ENCODE results near the gene ADCY7.
A peak's percentile ranks its signal among the peaks of the same experiment; 100 is the strongest.

Gene ADCY7

DNA sequence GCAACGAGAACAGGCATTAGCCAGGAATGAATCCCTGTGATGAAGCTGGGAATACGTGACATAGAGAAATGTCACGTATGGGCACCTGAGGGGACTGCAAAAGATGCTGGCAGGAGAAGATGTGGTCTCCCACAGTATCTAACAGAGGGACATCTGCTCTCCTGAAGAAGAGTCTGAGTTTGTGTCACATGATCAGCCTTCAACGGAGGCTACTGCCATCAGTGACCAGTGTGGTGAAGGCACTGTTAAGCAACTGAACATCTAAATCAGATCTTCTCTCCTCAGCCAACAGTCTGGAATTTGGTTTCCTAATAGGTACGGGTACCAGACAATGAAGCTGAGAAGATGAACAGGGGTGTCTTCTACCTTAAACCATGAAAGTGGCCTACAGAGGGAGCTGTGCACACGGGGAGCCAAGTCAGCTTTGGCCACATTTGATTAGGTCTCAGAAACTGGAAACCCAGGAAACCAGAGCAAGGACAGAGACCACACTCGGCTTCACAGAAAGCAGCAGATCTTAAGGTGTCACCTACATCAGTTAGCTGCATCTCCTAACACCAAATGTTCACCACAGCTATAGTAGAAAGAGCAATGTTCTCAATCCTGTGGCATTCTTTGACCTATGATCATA, 60.6 kb downstream of the ADCY7 start:
- no peak for DNase-seq (ENCODE audit: low read depth)
- TF ChIP-seq, protein P1, sequence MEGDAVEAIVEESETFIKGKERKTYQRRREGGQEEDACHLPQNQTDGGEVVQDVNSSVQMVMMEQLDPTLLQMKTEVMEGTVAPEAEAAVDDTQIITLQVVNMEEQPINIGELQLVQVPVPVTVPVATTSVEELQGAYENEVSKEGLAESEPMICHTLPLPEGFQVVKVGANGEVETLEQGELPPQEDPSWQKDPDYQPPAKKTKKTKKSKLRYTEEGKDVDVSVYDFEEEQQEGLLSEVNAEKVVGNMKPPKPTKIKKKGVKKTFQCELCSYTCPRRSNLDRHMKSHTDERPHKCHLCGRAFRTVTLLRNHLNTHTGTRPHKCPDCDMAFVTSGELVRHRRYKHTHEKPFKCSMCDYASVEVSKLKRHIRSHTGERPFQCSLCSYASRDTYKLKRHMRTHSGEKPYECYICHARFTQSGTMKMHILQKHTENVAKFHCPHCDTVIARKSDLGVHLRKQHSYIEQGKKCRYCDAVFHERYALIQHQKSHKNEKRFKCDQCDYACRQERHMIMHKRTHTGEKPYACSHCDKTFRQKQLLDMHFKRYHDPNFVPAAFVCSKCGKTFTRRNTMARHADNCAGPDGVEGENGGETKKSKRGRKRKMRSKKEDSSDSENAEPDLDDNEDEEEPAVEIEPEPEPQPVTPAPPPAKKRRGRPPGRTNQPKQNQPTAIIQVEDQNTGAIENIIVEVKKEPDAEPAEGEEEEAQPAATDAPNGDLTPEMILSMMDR (IDR thresholded peaks at IDR 0.05; ENCODE audit: control insufficient read depth, insufficient read depth, low read depth, low read length, missing control alignments): peak; percentile 67
- H3K4me3 ChIP-seq (ENCODE audit: control insufficient read depth, low read depth, low read length): no peak overlapping the region

DNA sequence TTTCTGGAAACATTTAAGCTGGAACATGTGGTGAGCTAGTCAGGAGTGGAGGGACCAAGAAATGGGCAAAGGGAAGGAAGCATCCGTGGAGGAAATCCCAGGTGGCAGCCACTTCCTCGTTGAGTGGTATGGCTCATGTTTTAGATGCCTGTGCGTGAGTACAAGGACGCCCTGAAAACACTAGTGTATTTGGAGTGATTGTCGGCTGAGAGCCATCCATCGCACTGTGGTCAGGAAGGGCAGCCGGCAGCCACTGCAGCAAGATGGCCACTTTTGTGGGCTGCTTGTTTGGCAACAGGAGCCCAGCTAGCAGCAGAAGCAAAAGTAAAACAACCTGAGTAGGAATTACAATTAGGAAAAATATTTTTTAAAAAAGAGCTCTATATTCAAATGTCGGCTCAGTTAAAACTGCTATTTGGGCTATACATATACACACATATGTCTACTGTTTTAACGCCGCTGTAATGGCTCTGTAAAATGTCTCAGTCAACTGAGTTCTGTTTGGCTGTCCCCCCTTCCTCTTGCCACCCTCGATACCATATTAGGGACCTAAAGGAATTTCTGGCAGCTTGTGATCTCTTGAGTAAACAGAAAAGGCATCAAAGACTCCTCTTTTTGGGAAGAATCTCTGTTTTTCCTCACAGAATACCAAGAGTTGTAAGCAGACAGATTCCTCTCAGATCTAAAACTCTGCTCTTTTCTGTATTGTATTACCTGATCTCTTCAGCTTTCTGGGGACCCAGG, 63.3 kb downstream of the ADCY7 start:
- H3K4me3 ChIP-seq (ENCODE audit: control insufficient read depth, low read depth, low read length): no peak overlapping the region
- TF ChIP-seq, protein P1 (IDR thresholded peaks at IDR 0.05; ENCODE audit: control insufficient read depth, insufficient read depth, low read depth, low read length, missing control alignments): no peak
- no peak for DNase-seq (ENCODE audit: low read depth)

DNA sequence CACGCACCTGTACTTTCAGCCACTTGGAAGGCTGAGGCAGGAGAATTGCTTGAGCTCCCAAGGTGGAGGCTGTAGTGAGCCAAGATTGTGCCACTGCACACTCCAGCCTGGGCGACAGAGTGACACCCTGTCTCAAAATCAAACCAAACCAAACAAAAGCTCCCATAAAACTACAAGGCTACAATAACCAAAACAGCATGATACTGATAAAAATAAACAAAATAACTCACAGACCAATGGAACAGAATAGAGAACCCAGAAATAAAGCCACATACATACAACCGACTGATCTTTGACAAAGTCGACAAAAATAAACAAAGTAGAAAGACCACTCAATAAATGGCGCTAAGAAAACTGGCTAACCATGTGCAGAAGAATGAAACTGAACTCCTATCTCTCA, 65.2 kb downstream of the ADCY7 start:
- H3K4me3 ChIP-seq (ENCODE audit: control insufficient read depth, low read depth, low read length): no peak overlapping the region
- DNase-seq (ENCODE audit: low read depth): no peak
- TF ChIP-seq, protein P1 (IDR thresholded peaks at IDR 0.05; ENCODE audit: control insufficient read depth, insufficient read depth, low read depth, low read length, missing control alignments): no peak

DNA sequence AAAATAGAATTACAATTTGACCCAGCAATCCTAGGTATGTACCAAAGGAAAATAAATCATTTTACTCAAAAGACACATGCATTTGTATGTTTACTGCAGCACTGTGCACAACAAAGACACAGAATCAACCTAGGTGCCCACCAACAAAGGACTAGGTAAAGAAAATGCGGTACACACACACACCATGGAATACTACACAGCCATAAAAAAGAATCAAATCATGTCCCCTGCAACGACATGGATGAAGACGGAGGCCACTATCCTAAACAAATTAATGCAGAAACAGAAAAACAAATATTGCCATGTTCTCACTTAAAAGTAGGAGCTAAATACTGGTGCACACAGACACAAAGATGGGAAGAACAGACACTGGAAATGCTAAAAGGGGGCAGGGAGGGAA, 66.2 kb downstream of the ADCY7 start:
- no peak for DNase-seq (ENCODE audit: low read depth)
- H3K4me3 ChIP-seq (ENCODE audit: control insufficient read depth, low read depth, low read length): no peak overlapping the region
- TF ChIP-seq, protein P1 (IDR thresholded peaks at IDR 0.05; ENCODE audit: control insufficient read depth, insufficient read depth, low read depth, low read length, missing control alignments): no peak

DNA sequence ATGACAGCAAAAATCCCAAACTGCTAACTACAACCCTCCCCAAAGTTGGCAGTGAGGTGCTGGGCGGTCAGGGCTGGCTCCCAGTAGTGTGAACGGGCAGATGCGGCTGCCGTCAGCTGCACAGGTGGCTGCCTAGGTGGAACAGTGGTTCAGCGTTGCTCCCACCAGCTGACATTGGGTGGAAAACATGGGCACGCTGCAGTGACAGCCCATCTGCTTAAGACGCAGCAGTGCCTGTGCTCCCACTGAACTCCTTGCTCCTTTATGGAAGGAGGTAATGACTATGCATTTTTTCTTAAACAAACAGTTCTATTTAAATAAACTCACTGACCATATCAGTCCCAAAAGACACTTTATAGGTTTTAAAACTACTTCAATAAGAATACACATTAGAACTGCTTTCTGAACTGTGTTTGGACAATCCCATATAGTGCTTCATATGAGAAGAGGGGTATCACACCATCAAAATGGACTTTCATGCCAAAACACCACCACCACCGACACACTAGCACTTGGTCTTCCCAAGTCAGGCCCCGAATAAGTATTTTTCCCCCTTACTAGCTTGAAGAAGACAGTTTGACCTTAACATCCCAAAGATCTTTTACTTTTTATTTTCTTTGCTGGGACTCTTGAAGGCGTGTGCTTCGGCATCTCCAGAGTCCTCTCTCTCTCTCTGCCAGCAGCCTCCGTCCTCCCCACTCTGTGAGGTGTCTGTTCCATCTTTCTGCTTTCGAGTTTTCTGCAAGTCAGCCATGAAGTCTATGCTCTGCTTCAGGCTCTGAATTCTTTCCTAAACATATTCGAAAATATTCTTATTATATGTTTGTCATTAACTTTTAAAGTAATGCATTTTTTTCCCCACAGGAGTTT, 68.0 kb downstream of the ADCY7 start:
- DNase-seq (ENCODE audit: low read depth): no peak
- TF ChIP-seq, protein P1 (IDR thresholded peaks at IDR 0.05; ENCODE audit: control insufficient read depth, insufficient read depth, low read depth, low read length, missing control alignments): no peak
- H3K4me3 ChIP-seq (ENCODE audit: control insufficient read depth, low read depth, low read length): no peak overlapping the region

DNA sequence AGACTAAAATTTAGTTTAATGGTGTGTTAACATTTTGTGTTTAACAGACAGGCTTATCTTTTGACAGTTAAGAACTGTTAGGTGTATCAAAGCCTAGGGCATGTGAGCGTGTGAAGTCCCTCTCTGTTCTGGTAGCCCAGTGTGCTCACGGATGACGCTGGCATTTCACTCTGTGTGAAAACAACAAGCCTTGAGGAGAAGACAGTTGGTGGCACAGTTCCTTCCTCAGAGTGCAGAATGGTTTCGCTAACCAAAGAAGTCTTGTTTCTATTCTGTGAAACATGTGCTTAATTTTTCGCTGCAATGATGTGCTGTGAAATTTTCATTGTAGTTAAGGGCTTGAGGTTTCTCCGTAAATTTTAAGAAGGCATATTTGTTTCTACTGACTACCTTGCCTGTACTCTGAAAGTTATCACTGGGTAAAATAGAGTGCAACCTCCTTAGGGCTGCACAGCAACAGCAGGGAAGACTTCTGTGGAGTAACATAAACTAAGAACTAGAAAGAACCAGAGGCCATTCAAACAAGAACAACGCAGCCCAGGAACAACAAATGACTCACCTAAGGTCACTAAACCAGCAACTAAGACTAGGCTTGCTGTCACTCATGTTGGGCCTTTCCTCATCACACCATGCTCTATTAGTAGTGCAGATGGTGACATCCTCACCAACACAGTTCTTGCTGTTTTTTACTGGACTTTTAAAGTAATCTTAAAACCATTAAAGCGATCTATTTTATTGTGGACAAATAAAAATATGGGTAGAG, 69.0 kb downstream of the ADCY7 start:
- TF ChIP-seq, protein P1 (IDR thresholded peaks at IDR 0.05; ENCODE audit: control insufficient read depth, insufficient read depth, low read depth, low read length, missing control alignments): no peak
- DNase-seq (ENCODE audit: low read depth): no peak
- H3K4me3 ChIP-seq (ENCODE audit: control insufficient read depth, low read depth, low read length): no peak overlapping the region

All from AG09309 (cell line).